Measurements from ENCODE around the gene ELP6. TPM values are rescaled to one million over a fixed set of nuclear protein-coding genes. Genes with fewer than 3 reads are reported as not detected.

The ELP6 gene
- total and polyA plus RNA-seq, 9 of the 15 experiments (the other 6 are each of a cell fraction or from before 2014, with no cell fraction given) = 76.9 to 198 (median 83.3) TPM

DNA sequence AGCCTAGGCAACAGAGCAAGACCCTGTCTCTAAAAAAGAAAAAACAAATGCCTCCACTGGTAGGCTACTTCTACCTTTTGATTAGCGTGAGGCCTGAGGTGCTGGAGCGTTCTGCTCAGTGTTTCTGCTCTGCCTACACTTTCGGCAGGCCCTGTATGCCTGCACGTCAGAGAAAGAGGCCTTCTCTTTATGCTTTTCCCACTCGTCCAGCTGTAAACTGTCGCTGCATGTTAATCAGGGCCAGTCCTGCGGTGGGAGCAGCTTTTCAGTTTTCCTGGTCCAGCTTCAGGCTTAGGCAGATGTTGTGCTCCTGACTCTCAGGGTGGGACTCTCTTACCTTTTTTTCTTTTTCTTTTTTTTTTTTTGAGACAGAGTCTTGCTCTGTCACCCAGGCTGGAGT, 39.9 kb upstream of the ELP6 start (continued):
- TF ChIP-seq HDAC2 (IDR thresholded peaks at IDR 0.05) (no peak), MAFF (IDR thresholded peaks at IDR 0.05; ENCODE audit: low read length) (no peak), ZC3H8 (IDR thresholded peaks at IDR 0.05) (no peak), ZNF197 (CRISPR knock-in tag; IDR thresholded peaks at IDR 0.05; ENCODE audit: low read depth) (no peak), CBX3 (IDR thresholded peaks at IDR 0.05; ENCODE audit: borderline replicate concordance in 1 of 2, low read length in 2 of 2) (no peak), THRAP3 (IDR thresholded peaks at IDR 0.05; ENCODE audit: borderline replicate concordance) (no peak), TRIM28 (IDR thresholded peaks at IDR 0.05) (no peak), MCM5 (IDR thresholded peaks at IDR 0.05; ENCODE audit: low read depth) (no peak)
- TF ChIP-seq, protein P1, sequence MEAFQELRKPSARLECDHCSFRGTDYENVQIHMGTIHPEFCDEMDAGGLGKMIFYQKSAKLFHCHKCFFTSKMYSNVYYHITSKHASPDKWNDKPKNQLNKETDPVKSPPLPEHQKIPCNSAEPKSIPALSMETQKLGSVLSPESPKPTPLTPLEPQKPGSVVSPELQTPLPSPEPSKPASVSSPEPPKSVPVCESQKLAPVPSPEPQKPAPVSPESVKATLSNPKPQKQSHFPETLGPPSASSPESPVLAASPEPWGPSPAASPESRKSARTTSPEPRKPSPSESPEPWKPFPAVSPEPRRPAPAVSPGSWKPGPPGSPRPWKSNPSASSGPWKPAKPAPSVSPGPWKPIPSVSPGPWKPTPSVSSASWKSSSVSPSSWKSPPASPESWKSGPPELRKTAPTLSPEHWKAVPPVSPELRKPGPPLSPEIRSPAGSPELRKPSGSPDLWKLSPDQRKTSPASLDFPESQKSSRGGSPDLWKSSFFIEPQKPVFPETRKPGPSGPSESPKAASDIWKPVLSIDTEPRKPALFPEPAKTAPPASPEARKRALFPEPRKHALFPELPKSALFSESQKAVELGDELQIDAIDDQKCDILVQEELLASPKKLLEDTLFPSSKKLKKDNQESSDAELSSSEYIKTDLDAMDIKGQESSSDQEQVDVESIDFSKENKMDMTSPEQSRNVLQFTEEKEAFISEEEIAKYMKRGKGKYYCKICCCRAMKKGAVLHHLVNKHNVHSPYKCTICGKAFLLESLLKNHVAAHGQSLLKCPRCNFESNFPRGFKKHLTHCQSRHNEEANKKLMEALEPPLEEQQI (IDR thresholded peaks at IDR 0.05) = no peak
- TF ChIP-seq, protein P2, sequence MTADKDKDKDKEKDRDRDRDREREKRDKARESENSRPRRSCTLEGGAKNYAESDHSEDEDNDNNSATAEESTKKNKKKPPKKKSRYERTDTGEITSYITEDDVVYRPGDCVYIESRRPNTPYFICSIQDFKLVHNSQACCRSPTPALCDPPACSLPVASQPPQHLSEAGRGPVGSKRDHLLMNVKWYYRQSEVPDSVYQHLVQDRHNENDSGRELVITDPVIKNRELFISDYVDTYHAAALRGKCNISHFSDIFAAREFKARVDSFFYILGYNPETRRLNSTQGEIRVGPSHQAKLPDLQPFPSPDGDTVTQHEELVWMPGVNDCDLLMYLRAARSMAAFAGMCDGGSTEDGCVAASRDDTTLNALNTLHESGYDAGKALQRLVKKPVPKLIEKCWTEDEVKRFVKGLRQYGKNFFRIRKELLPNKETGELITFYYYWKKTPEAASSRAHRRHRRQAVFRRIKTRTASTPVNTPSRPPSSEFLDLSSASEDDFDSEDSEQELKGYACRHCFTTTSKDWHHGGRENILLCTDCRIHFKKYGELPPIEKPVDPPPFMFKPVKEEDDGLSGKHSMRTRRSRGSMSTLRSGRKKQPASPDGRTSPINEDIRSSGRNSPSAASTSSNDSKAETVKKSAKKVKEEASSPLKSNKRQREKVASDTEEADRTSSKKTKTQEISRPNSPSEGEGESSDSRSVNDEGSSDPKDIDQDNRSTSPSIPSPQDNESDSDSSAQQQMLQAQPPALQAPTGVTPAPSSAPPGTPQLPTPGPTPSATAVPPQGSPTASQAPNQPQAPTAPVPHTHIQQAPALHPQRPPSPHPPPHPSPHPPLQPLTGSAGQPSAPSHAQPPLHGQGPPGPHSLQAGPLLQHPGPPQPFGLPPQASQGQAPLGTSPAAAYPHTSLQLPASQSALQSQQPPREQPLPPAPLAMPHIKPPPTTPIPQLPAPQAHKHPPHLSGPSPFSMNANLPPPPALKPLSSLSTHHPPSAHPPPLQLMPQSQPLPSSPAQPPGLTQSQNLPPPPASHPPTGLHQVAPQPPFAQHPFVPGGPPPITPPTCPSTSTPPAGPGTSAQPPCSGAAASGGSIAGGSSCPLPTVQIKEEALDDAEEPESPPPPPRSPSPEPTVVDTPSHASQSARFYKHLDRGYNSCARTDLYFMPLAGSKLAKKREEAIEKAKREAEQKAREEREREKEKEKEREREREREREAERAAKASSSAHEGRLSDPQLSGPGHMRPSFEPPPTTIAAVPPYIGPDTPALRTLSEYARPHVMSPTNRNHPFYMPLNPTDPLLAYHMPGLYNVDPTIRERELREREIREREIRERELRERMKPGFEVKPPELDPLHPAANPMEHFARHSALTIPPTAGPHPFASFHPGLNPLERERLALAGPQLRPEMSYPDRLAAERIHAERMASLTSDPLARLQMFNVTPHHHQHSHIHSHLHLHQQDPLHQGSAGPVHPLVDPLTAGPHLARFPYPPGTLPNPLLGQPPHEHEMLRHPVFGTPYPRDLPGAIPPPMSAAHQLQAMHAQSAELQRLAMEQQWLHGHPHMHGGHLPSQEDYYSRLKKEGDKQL (CRISPR knock-in tag; IDR thresholded peaks at IDR 0.05; ENCODE audit: borderline replicate concordance) = no peak
